AG10803 (cell line): Measurements from ENCODE around the gene NTRK1.

Experiments used
- DNase-seq: peaks from one replicate; pipeline ENCODE4 v3.0.0; 2010; ENCODE audit warnings: low read depth
- H3K4me3 ChIP-seq: 2 replicates; pipeline ENCODE4 v1.5.1; 2011; ENCODE audit warnings: mild to moderate bottlenecking, low read length, control low read depth
- TF ChIP-seq, protein P1 (sequence below): conservative IDR thresholded peaks from 2 replicates; pipeline ENCODE4 v1.5.1; 2011; ENCODE audit warnings: mild to moderate bottlenecking, low read length, control low read depth, inconsistent platforms

NTRK1 gene

DNA sequence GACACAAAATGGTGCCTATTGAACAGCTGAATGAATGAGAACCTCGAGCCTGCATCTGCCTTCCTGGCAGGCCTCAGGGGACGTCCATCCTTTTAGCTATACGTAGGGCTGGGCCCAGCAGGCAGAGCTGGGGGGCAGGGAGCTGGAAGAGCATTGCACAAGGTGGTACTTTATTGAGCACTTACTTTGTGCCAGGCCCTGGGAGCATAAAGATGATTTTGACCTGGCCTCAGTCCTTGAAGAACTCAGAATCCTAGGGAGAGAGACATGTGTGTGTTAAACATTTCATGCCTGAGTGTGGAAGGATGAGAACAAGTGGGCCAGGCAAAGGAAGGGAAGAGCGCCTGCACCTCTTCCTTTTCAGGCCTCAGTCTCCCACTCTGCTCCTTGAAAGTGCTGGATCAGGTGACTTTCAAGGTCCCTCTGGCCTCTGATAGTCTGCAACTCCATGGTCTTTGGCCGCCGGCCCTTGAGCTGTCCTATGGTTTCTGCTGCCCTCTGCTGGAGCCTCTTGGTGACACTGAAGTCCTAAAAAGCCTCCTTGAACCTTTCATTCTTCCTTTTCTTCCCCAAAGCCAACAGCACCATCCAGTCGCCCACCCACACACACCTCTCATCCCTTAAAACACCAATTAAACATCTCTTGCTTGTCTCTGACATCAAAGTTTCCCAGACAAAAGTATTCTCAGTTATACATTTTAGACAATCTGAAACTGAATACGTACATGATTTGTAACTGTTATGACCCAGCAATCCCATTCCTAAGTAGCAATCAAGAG, 29.3 kb downstream of the NTRK1 start:
- H3K4me3 ChIP-seq = no peak overlapping the region
- TF ChIP-seq, protein P1, sequence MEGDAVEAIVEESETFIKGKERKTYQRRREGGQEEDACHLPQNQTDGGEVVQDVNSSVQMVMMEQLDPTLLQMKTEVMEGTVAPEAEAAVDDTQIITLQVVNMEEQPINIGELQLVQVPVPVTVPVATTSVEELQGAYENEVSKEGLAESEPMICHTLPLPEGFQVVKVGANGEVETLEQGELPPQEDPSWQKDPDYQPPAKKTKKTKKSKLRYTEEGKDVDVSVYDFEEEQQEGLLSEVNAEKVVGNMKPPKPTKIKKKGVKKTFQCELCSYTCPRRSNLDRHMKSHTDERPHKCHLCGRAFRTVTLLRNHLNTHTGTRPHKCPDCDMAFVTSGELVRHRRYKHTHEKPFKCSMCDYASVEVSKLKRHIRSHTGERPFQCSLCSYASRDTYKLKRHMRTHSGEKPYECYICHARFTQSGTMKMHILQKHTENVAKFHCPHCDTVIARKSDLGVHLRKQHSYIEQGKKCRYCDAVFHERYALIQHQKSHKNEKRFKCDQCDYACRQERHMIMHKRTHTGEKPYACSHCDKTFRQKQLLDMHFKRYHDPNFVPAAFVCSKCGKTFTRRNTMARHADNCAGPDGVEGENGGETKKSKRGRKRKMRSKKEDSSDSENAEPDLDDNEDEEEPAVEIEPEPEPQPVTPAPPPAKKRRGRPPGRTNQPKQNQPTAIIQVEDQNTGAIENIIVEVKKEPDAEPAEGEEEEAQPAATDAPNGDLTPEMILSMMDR = peak; percentile 91
- DNase-seq = peak; percentile 71

DNA sequence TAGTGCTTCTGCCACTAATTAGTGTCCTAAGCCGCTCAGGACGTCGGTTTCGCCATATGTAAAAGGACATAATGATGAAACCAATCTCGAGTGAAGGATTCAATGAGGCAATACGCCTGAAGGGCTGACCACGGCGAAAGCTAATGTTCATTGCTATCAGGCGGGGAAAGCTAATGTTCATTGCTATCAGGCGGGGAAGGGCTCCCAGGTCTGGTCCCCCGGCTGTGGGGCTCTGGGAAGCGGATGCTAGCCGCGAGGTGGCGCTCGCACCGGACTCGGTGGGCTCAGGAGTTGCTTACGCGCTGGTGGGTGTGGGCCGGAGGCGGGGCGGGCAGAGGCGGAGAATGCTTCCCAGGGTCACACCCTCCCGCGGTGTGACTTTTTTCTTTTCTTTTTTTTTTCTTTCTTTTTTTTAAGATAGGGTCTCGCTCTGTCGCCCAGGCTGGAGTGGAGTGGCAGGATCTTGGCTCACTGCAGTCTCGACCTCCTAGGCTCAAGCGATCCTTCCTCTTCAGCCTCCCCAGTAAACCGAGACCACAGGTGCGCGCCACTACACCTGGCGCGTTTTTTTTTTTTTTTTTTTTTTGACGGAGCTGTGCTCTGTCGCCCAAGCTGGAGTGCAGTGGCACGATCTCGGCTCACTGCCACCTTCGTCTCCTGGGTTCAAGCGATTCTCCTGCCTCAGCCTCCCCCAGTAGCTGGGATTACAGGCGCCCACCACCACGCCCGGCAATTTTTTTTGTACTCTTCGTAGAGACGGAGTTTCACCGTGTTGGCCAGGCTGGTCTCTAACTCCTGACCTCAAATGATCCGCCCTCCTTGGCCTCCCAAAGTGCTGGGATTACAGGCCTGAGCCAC, 31.8 kb downstream of the NTRK1 start:
- TF ChIP-seq, protein P1 = peak; percentile 77
- peak; percentile 83 for DNase-seq
- peak overlapping the region; percentile 42 for H3K4me3 ChIP-seq

DNA sequence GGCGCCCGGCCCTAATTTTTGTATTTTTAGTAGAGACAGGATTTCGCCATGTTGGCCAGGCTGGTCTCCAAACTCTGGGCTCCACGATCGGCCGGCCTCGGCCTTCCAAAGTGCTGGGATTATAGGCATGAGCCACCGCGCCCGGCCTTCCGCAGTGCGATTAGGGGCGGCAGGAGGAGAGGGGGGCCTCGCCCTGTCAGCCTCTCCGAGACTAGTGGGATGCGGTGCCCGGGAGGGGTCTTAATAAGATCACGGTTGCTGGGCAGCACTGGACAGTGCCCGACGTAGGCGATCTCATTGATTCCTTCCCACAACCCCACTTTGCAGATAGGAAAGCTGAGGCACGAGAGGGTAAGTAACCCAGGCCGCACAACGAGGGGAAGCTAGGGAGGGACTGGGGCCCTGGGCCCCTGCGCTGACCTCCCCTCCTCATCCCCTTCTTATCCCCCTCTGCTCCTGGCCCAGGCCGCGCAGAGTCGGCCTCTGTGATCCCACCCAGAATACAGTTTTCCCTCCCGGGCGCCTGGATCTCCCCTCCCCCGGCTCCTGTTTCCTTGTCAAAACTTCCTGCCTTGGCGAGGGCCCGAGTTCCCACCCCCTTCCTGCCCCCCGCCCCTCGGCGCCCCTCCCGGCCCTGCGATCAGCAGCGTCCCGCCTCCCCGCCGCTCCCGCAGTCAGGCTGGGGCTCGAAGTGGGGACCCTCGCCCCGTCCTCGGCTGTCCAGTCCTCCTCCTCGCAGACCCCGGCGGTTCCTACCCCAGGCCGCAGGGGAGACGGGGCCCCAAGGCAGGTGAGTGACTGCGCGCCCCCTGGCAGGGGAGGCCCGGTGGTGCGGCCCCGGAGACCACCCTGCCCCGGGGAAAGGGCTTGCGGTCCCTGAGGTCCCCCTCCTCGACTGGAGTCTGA, 32.6 kb downstream of the NTRK1 start, which contains the start of gene PEAR1:
Gene PEAR1, plus strand, starts transcription at position 671 of the 906 bp plus-strand sequence. CDS start 10,209 bp downstream, outside the sequence.
- no peak for DNase-seq
- TF ChIP-seq, protein P1 = no peak
- H3K4me3 ChIP-seq = peak within 1 kb of the TSS; percentile 56

DNA sequence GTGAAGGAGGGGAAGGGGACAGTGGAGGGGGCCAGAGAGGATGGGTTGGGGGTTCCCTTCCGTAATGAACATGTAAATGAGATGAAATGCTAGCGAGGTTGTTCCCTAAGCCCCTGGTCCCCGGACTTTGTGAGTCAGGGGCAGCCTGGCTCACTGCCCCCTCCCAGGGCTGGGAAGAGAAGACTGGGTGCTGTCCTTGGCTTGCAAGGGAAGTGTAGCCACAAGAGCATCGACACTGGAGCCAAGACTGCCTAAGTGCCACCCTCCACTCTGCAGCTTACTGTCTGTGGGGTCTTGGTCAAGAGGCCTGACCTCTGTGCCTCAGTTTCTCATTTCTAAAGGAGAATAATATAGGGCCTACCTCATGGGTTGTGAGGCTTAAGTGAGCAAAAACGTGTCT, 33.3 kb downstream of the NTRK1 start:
- DNase-seq = no peak
- TF ChIP-seq, protein P1 = no peak
- peak overlapping the region; percentile 56 for H3K4me3 ChIP-seq

DNA sequence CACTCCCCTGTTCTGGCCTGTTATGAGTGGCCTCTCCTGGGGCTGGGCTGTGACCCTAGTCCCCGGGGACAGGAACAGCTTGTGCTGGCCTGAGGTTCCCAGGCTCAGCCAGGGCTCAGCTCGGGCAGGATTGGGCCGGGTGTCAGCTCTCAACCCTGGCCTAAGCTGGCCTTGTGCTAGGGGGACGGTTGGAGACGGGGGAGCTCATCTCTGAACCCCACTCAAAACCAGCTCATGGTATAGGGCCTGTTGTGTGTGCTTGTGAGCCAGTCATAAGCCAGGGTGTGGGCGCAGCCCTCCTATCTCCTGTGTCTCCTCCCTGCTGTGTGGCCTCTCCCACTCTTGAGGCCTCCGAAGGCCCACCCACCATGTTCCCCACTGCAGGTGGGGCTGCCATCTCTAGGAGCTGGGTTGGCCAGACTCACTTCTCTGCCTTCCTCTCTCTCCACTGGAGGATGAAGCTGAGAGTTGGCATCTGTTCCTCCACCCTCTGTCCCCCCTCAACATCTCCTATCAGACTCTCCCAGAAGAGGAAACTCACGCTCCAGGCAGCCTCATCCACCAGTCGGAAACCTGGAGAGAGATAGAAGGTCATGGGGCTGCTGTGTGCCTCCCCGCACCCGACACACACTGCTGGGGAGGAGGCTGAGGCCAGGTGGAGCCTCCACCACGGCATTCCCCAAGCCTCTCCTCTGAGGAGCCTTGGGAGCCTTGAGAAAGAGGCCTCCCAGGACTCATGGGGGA, 34.2 kb downstream of the NTRK1 start:
- H3K4me3 ChIP-seq = peak overlapping the region; percentile 56
- DNase-seq = no peak
- TF ChIP-seq, protein P1 = no peak

DNA sequence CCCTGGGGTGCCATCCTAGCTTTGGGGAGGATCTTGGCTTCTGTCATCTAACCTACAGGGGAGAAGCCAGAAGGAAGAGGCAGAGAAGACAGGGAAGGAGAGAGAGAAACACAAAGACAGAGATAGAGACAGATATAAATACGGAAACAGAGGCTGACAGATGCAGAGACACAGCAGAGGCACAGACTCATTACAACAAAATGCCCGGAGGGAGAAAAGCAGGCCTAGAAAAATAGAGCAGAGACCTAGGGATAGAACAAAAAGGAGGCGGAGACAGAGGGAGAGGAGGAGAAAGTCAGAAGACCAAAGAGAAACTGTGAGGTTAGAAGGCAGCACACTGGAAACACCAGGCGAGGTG, 34.8 kb downstream of the NTRK1 start:
- TF ChIP-seq, protein P1 = no peak
- DNase-seq = no peak
- no peak overlapping the region for H3K4me3 ChIP-seq
